GM10266 (cell line): ENCODE results near the gene SMAD7.

Source experiments
- DNase-seq: peaks from one replicate; pipeline ENCODE4 v3.0.0; 2012; ENCODE audit errors: extremely low spot score
- TF ChIP-seq, protein P1 (sequence below): IDR thresholded peaks from 2 replicates; pipeline ENCODE4 v1.5.1; 2012; ENCODE audit warnings: mild to moderate bottlenecking, low read depth; ENCODE audit not compliant: control insufficient read depth, insufficient read depth; ENCODE audit errors: missing control alignments

SMAD7 gene

DNA sequence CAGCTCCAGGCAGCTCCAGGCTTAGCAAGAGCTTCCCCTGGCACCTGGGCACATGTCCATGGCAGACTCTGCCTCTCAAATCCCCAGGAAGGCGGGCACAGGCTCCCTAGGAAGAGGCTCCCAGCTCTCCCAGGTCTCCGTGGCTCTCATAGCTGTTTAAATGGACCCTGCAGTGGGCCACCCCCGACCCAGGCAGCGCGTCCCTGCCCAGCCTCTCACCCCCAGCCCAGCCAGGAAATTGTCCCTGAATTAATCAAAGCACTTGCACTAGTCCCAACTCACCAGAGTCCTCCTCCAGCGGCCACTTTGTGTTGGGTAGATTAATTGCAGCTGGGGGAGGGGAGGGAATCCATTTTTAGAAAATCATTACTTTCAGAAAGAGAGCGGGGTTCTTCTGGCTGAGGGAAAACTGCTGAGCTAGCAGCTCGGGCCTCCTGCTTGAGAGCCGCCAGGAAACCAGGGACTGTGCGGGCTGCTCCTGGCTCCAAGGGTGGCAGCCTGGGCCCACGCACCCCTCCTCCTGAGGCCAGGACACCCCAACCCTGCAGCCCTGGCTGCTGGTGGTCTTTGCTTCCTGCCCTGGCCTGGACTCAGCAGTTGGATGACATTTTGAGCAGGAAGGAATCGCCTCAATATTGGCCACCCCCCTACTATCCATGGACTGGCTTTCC lies 36.0 kb downstream of the SMAD7 start:
- no peak for DNase-seq
- TF ChIP-seq, protein P1, sequence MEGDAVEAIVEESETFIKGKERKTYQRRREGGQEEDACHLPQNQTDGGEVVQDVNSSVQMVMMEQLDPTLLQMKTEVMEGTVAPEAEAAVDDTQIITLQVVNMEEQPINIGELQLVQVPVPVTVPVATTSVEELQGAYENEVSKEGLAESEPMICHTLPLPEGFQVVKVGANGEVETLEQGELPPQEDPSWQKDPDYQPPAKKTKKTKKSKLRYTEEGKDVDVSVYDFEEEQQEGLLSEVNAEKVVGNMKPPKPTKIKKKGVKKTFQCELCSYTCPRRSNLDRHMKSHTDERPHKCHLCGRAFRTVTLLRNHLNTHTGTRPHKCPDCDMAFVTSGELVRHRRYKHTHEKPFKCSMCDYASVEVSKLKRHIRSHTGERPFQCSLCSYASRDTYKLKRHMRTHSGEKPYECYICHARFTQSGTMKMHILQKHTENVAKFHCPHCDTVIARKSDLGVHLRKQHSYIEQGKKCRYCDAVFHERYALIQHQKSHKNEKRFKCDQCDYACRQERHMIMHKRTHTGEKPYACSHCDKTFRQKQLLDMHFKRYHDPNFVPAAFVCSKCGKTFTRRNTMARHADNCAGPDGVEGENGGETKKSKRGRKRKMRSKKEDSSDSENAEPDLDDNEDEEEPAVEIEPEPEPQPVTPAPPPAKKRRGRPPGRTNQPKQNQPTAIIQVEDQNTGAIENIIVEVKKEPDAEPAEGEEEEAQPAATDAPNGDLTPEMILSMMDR = no peak

DNA sequence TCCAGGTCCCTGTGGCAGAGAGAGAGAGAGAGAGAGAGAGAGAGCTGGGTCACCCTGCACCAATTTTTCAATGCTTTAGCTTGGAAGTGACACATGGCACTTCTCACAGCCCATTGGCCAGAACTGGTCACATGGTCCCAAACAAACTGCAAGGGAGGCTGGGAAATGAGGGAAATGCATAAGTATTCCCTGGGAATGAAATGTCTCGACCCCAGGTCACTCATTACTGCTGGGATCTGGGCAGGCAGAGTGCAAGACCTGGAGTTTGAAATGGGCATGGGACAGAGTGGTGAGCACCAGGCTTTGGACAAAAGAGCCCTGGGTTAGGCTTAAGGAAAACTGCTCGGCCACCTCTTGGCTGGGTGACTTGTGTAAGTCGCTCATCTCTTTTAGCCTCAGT lies 37.0 kb downstream of the SMAD7 start:
- DNase-seq = no peak

DNA sequence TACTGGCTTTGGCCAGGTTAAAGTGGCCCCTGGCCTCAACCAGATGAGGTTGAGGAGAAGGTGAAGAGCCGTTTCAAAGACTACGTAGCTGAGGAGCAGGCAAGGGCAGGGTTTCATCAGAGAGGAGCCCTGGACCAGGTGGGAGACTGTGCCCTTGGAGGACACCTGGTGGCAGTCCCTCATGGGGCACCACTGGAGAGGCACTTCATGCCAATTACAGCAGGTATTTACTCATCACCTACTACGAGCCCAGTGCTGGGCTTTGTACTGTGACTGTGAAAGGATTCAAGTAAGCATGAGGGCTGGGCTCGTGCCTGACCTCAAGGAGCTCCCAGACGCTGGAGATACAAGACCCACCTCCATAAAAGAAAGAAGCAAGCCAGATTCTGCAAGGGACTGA lies 37.6 kb downstream of the SMAD7 start:
- TF ChIP-seq, protein P1 = peak; percentile 43
- peak; percentile 43 for DNase-seq

More for the DNA sequence above, 37.0 kb downstream of the SMAD7 start:
- TF ChIP-seq, protein P1 = no peak

DNA sequence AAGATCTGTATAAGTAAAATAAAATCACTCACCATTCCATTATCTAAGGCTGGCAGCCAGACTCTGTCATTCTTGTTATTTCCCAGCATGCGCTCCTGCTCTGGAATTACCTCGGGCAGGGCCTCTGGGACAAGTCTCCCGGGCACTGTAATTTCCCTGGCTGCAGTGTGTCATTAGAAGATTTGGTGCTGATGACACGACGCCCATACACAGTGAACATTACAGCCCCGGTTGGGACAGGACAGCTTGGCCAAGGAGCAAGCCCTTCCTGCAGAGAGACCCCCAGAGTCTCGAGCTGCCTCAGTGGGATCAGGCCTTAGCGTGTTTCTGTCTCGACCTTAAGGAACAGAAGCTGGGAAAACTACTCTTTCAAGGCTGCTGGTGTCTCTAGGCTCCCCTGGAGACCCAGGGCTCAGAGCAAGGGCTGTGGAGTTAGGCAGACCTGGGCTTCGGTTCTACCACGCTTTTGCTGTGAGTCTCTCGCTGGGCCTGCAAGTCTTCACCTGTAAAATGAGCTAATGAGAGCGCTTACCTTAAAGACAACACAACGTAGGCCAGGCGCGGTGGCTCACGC lies 39.7 kb downstream of the SMAD7 start:
- TF ChIP-seq, protein P1 = no peak
- no peak for DNase-seq

DNA sequence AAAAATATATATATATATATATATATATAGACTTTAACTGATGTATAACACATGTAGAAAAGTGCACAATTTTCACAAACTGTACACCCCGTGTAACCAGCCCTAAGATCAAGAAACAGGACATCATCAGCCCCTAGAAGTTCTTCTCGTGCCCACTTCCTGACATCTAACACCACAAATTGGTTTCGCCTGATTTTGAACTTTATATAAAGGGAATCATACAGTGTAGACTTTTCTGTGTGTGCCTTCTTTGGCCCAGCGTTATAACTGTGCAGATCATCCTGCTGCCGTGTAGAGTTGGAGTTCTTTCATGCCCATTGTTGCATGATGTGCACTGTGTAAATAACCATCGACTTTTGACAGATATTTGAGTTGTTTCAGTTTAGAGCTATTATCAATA lies 41.0 kb downstream of the SMAD7 start:
- DNase-seq = no peak
- TF ChIP-seq, protein P1 = no peak

DNA sequence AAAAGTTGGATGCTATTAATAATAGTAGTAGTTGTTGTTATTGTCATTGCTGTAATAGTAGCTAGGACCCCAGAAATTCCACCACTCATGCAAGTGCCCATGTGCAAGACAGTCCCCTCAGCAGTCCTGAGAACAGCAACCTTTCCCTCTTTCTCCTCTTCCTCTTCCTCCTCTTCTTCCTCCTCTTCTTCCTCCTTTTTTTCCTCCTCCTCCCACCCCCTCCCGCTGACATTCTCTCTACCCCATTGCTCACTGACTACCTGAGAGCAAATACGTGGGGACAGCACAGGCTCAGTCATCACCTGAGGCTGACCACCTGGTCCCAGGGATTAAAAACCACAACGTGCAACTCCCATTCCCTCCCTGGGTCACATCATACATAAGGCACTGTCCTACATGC lies 41.8 kb downstream of the SMAD7 start:
- TF ChIP-seq, protein P1 = no peak

DNA sequence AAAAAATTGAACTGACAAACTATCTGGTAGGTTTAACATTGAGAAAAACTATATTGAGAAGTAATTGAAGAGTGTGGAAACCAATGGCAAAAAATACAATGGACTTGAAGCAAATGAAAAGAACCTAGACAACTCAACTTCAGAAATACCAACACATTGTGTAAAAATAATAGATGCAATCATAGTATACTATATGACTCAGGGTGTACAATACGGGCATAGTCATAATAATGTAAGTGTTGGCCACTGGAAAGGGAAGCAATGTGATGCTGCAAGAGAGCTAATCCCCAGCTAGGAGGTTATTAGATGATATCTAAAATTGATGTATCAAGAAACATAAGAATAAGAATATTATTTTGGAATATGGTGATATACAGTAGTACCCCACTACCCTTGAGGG lies 45.3 kb downstream of the SMAD7 start:
- DNase-seq = no peak

More for the DNA sequence above, 41.8 kb downstream of the SMAD7 start:
- no peak for DNase-seq

More for the DNA sequence above, 45.3 kb downstream of the SMAD7 start:
- TF ChIP-seq, protein P1 = no peak
